HepG2 (cell line): Measurements from ENCODE around the gene PIM1. TPM values are rescaled to one million over a fixed set of nuclear protein-coding genes. Genes with fewer than 3 reads are reported as not detected.

Experiments used
- AKNA ChIP-seq: sonication (generic); formaldehyde crosslinking; IDR thresholded peaks from 2 replicates; pipeline ENCODE4 v1.4.0; 2020; ENCODE audit warnings: missing genetic modification reagents, borderline replicate concordance
- ARID5B ChIP-seq: IDR thresholded peaks from 2 replicates; pipeline ENCODE4 v1.4.0; 2020; ENCODE audit warnings: mild to moderate bottlenecking, missing genetic modification reagents
- ASH2L ChIP-seq: fragments of 300-600, 200-600 bp; sonication (generic); IDR thresholded peaks from 2 replicates; pipeline ENCODE4 v1.7.0; 2017; ENCODE audit warnings: low read depth, mild to moderate bottlenecking, moderate library complexity, mixed read lengths, low read length; ENCODE audit not compliant: insufficient read length
- GATA4 ChIP-seq: sonication (generic); IDR thresholded peaks from 2 replicates; pipeline ENCODE4 v1.6.1; 2016; ENCODE audit warnings: antibody characterized with exemption, low read depth, borderline replicate concordance
- KLF12 ChIP-seq: sonication (generic); formaldehyde crosslinking; IDR thresholded peaks from 2 replicates; pipeline ENCODE4 v1.4.0; 2020; ENCODE audit warnings: missing genetic modification reagents, borderline replicate concordance
- MEF2D ChIP-seq: sonication (generic); formaldehyde crosslinking; IDR thresholded peaks from 2 replicates; pipeline ENCODE4 v1.5.1; 2020; ENCODE audit warnings: mild to moderate bottlenecking, missing genetic modification reagents
- MTERF4 ChIP-seq: sonication (generic); formaldehyde crosslinking; IDR thresholded peaks from 2 replicates; pipeline ENCODE4 v1.8.0; 2023; ENCODE audit warnings: mild to moderate bottlenecking, missing genetic modification reagents
- NR2F2 ChIP-seq: IDR thresholded peaks from 2 replicates; pipeline ENCODE4 v1.6.1; 2012; ENCODE audit warnings: low read depth, inconsistent platforms, borderline replicate concordance
- PITX1 ChIP-seq: sonication (generic); formaldehyde crosslinking; IDR thresholded peaks from 2 replicates; pipeline ENCODE4 v1.5.1; 2020; ENCODE audit warnings: mild to moderate bottlenecking, missing genetic modification reagents
- RXRB ChIP-seq: IDR thresholded peaks from 2 replicates; pipeline ENCODE4 v1.6.1; 2016; ENCODE audit warnings: borderline replicate concordance, missing genetic modification reagents, missing compliant biosample characterization
- THRA ChIP-seq: sonication (generic); formaldehyde crosslinking; IDR thresholded peaks from 2 replicates; pipeline ENCODE4 v1.4.0; 2020; ENCODE audit warnings: missing genetic modification reagents, borderline replicate concordance
- ZBTB7B ChIP-seq: sonication (generic); formaldehyde crosslinking; IDR thresholded peaks from 2 replicates; pipeline ENCODE4 v1.4.0; 2020; ENCODE audit warnings: missing genetic modification reagents
- ZNF704 ChIP-seq: sonication (generic); formaldehyde crosslinking; IDR thresholded peaks from 2 replicates; pipeline ENCODE4 v1.8.1; 2023; ENCODE audit warnings: mild to moderate bottlenecking, inconsistent platforms, moderate library complexity, missing genetic modification reagents, borderline replicate concordance
- ZNF782 ChIP-seq: sonication (generic); formaldehyde crosslinking; IDR thresholded peaks from 2 replicates; pipeline ENCODE4 v1.4.0; 2020; ENCODE audit warnings: missing genetic modification reagents, mild to moderate bottlenecking, borderline replicate concordance
- polyA plus RNA-seq, 8 experiments: library from polyadenylated mRNA; depleted of rRNA in 3 of 8; stranded (reverse) in 7 of 8; unstranded in 1 of 8; fragments of >200 nt; fragmentation: Illumina TruSeq in 4 of 8; extraction: Trizol in 4 of 8; gene quantifications; 2 replicates each; pipeline versions ENCODE4 v1.2.1 to v1.2.3, GENCODE V29; 2011 to 2016; ENCODE audit warnings: low read depth in 4 of 8, missing spikeins in 1 of 8, mixed read lengths in 1 of 8; ENCODE audit not compliant: insufficient read depth in 1 of 8
- total RNA-seq, 5 experiments: library from RNA; depleted of rRNA; stranded (reverse); fragments of >200 nt; fragmentation: Illumina TruSeq; extraction: Trizol; gene quantifications; 2 replicates each; pipeline ENCODE4 v1.2.3, GENCODE V29; 2016; ENCODE audit warnings: low read depth in 1 of 5

PIM1 gene
- total and polyA plus RNA-seq, 2 of the 13 experiments (the other 11 are each of a cell fraction or from before 2014, with no cell fraction given): 29.4 to 117 TPM

- TF ChIP-seq GATA4 (peak; percentile 69; the same call in 1 of the 2 replicates), ZNF782 (CRISPR knock-in tag) (peak; percentile 31; the same call in 1 of the 2 replicates), ZBTB7B (peak; percentile 95), MEF2D (CRISPR knock-in tag) (0 out of 2 replicates have a peak, but pooled peaks have one; percentile 43), RXRB (CRISPR knock-in tag) (peak; percentile 69), THRA (CRISPR knock-in tag) (peak; percentile 63; the same call in 1 of the 2 replicates), MTERF4 (CRISPR knock-in tag) (peak; percentile 57; the same call in 1 of the 2 replicates), ZNF704 (peak; percentile 82; the same call in 1 of the 2 replicates), ASH2L (peak; percentile 51), KLF12 (CRISPR knock-in tag) (peak; percentile 60; the same call in 1 of the 2 replicates), ARID5B (CRISPR knock-in tag) (peak; percentile 71), AKNA (CRISPR knock-in tag) (0 out of 2 replicates have a peak, but pooled peaks have one; percentile 60), PITX1 (CRISPR knock-in tag) (peak; percentile 63; the same call in 1 of the 2 replicates), NR2F2 (peak; percentile 88)
Measured at GRCh38 chr6:37125774-37126492, 44.0 kb upstream of the PIM1 start (continued).
